IMR-90 (cell line): ENCODE measurements around the gene XRCC5. TPM values are rescaled to one million over a fixed set of nuclear protein-coding genes. Genes with fewer than 3 reads are reported as not detected.
A peak's percentile ranks its signal among the peaks of the same experiment; 100 is the strongest.

Source experiments
- ATAC-seq: fragments of 200-7000 bp; cut with Tn5 transposase; 2 replicates; pipeline ENCODE4 v1.9.1; 2020; ENCODE audit warnings: low read depth, mild to moderate bottlenecking, moderate library complexity
- BruUV-seq: library from RNA; stranded (reverse); fragments of 400-500 nt; replicated peaks from 2 replicates; lab custom pipeline; 2021; lab: Mats Ljungman, UMichigan
- CTCF ChIA-PET: fragments of 300-600 bp; formaldehyde crosslinking; extraction: SDS; loops from one replicate; lab custom pipeline; 2021; ENCODE audit warnings: antibody characterized with exemption; lab: Yijun Ruan, JAX
- POLR2A ChIA-PET: fragments of 300-600 bp; sonication (Branson Sonifier 250); formaldehyde crosslinking; loops from one replicate; lab custom pipeline; 2022; ENCODE audit warnings: antibody characterized with exemption; ENCODE audit not compliant: unreplicated experiment; lab: Charles Lee
- DNase-seq: peaks from one replicate; pipeline ENCODE4 v3.0.0; 2013
- H2AFZ ChIP-seq: replicated peaks from 2 replicates; pipeline ENCODE3; 2013; ENCODE audit warnings: low read length, mild to moderate bottlenecking; ENCODE audit not compliant: poor library complexity
- H2AK5ac ChIP-seq: 2 replicates; pipeline ENCODE4 v1.6.1; 2013; ENCODE audit warnings: low read depth, low read length, inconsistent platforms
- H2AK9ac ChIP-seq: replicated peaks from 2 replicates; pipeline ENCODE3; 2013; ENCODE audit warnings: mild to moderate bottlenecking, low read depth, low read length, moderate library complexity; ENCODE audit not compliant: poor library complexity
- H2BK120ac ChIP-seq: 2 replicates; pipeline ENCODE4 v1.6.1; 2013; ENCODE audit warnings: low read depth, low read length, inconsistent platforms
- H2BK15ac ChIP-seq: 3 replicates; pipeline ENCODE4 v1.6.1; 2013; ENCODE audit warnings: low read depth, low read length, inconsistent platforms
- H2BK20ac ChIP-seq: 2 replicates; pipeline ENCODE4 v1.6.1; 2013; ENCODE audit warnings: low read depth, mild to moderate bottlenecking, inconsistent platforms, low read length, moderate library complexity
- H2BK5ac ChIP-seq: 2 replicates; pipeline ENCODE4 v1.6.1; 2013; ENCODE audit warnings: mild to moderate bottlenecking, low read depth, low read length, inconsistent platforms; ENCODE audit not compliant: poor library complexity, severe bottlenecking
- H3K14ac ChIP-seq: replicated peaks from 2 replicates; pipeline ENCODE4 v1.6.1; 2013; ENCODE audit warnings: low read depth, low read length, inconsistent platforms
- H3K18ac ChIP-seq: 2 replicates; pipeline ENCODE4 v1.6.1; 2013; ENCODE audit warnings: low read depth, low read length, control low read depth
- H3K23ac ChIP-seq: 2 replicates; pipeline ENCODE4 v1.6.1; 2013; ENCODE audit warnings: low read depth, low read length, inconsistent platforms
- H3K27ac ChIP-seq: 2 replicates; pipeline ENCODE4 v1.5.1; 2013; ENCODE audit warnings: mild to moderate bottlenecking, control low read depth, low read length; ENCODE audit not compliant: insufficient read depth
- H3K27me3 ChIP-seq: 2 replicates; pipeline ENCODE4 v1.6.1; 2013; ENCODE audit warnings: low read length; ENCODE audit not compliant: control insufficient read depth, insufficient read depth
- H3K36me3 ChIP-seq: 2 replicates; pipeline ENCODE4 v1.6.1; 2013; ENCODE audit warnings: low read length, mixed read lengths; ENCODE audit not compliant: control insufficient read depth, insufficient read depth
- H3K4ac ChIP-seq: 2 replicates; pipeline ENCODE4 v1.6.1; 2013; ENCODE audit warnings: low read depth, low read length, inconsistent platforms
- H3K4me1 ChIP-seq: 2 replicates; pipeline ENCODE4 v1.6.1; 2013; ENCODE audit warnings: low read length, mixed read lengths; ENCODE audit not compliant: control insufficient read depth, insufficient read depth
- H3K4me2 ChIP-seq: 2 replicates; pipeline ENCODE4 v1.6.1; 2013; ENCODE audit warnings: low read depth, mild to moderate bottlenecking, control low read depth, low read length, moderate library complexity
- H3K4me3 ChIP-seq: 2 replicates; pipeline ENCODE4 v1.5.1; 2013; ENCODE audit warnings: low read depth, mild to moderate bottlenecking, control low read depth, low read length, moderate library complexity; ENCODE audit not compliant: insufficient read depth
- H3K56ac ChIP-seq: 2 replicates; pipeline ENCODE4 v1.6.1; 2013; ENCODE audit warnings: low read length, inconsistent platforms; ENCODE audit not compliant: insufficient read depth; ENCODE audit errors: extremely low read depth
- H3K79me1 ChIP-seq, 2 experiments: 2 replicates each; pipeline ENCODE4 v1.6.1; 2013; ENCODE audit warnings: low read length in 2 of 2, inconsistent platforms in 1 of 2, low read depth in 1 of 2
- H3K9ac ChIP-seq: 2 replicates; pipeline ENCODE4 v1.6.1; 2013; ENCODE audit warnings: low read depth, low read length, control low read depth
- H3K9me1 ChIP-seq: 2 replicates; pipeline ENCODE4 v1.6.1; 2013; ENCODE audit warnings: low read length, inconsistent platforms; ENCODE audit not compliant: insufficient read depth
- H3K9me3 ChIP-seq: 2 replicates; pipeline ENCODE4 v1.6.1; 2013; ENCODE audit warnings: low read length; ENCODE audit not compliant: control insufficient read depth, insufficient read depth
- H4K20me1 ChIP-seq: 2 replicates; pipeline ENCODE4 v1.6.1; 2013; ENCODE audit warnings: low read length, inconsistent platforms; ENCODE audit not compliant: insufficient read depth
- H4K5ac ChIP-seq: 2 replicates; pipeline ENCODE4 v1.6.1; 2013; ENCODE audit warnings: mild to moderate bottlenecking, low read depth, low read length, control low read depth
- H4K8ac ChIP-seq, 2 experiments: 2 replicates each; pipeline ENCODE4 v1.6.1; 2013; ENCODE audit warnings: low read depth in 2 of 2, low read length in 2 of 2, control low read depth in 1 of 2, inconsistent platforms in 1 of 2
- H4K91ac ChIP-seq: 2 replicates; pipeline ENCODE4 v1.6.1; 2013; ENCODE audit warnings: low read depth, low read length, inconsistent platforms; ENCODE audit not compliant: insufficient read depth
- BHLHE40 ChIP-seq: fragments of 150-350 bp; IDR thresholded peaks from 2 replicates; pipeline ENCODE4 v1.6.1; 2016; ENCODE audit warnings: mild to moderate bottlenecking, low read depth, low read length
- CEBPB ChIP-seq: IDR thresholded peaks from 2 replicates; pipeline ENCODE4 v1.6.1; 2012; ENCODE audit warnings: low read depth, low read length, improper control_type of control experiment
- CHD1 ChIP-seq: IDR thresholded peaks from 2 replicates; pipeline ENCODE4 v1.6.1; 2012; ENCODE audit warnings: low read depth, low read length, improper control_type of control experiment
- ELK1 ChIP-seq: fragments of 150-350 bp; IDR thresholded peaks from 2 replicates; pipeline ENCODE4 v1.6.1; 2016; ENCODE audit warnings: low read depth, mild to moderate bottlenecking, low read length, moderate library complexity, borderline replicate concordance
- MAFK ChIP-seq: IDR thresholded peaks from 2 replicates; pipeline ENCODE4 v1.6.1; 2012; ENCODE audit warnings: low read depth, low read length, improper control_type of control experiment
- MAZ ChIP-seq: IDR thresholded peaks from 2 replicates; pipeline ENCODE4 v1.6.1; 2012; ENCODE audit warnings: low read depth, mild to moderate bottlenecking, low read length, improper control_type of control experiment, moderate library complexity, borderline replicate concordance
- MXI1 ChIP-seq: IDR thresholded peaks from 2 replicates; pipeline ENCODE4 v1.6.1; 2012; ENCODE audit warnings: low read depth, mild to moderate bottlenecking, low read length, moderate library complexity, borderline replicate concordance
- NFE2L2 ChIP-seq: fragments of 150-350 bp; IDR thresholded peaks from 2 replicates; pipeline ENCODE4 v1.6.1; 2016; ENCODE audit warnings: low read depth, mild to moderate bottlenecking, low read length
- POLR2A ChIP-seq: IDR thresholded peaks from 2 replicates; pipeline ENCODE4 v1.6.1; 2012; ENCODE audit warnings: mild to moderate bottlenecking, low read depth, low read length
- RCOR1 ChIP-seq: IDR thresholded peaks from 2 replicates; pipeline ENCODE4 v1.6.1; 2012; ENCODE audit warnings: mild to moderate bottlenecking, low read length, improper control_type of control experiment; ENCODE audit not compliant: insufficient replicate concordance
- RFX5 ChIP-seq: IDR thresholded peaks from 2 replicates; pipeline ENCODE4 v1.8.0; 2012; ENCODE audit warnings: low read depth, mild to moderate bottlenecking, low read length, moderate library complexity
- SMC3 ChIP-seq: fragments of 150-350 bp; IDR thresholded peaks from 2 replicates; pipeline ENCODE4 v1.6.1; 2016; ENCODE audit warnings: low read depth, mild to moderate bottlenecking, antibody characterized with exemption, low read length, moderate library complexity
- WGBS, 2 experiments: methylation state at CpG; one replicate each; pipeline versions ENCODE4 v1.1.5 to v1.1.7; 2013; ENCODE audit warnings: missing lambda C conversion rate in 2 of 2; ENCODE audit not compliant: insufficient read length in 1 of 2; ENCODE audit errors: extremely low coverage in 2 of 2; 5-methylcytosine and 5-hydroxymethylcytosine counted together
- dilution Hi-C: fragments of 300-500 bp; cut with HindIII; formaldehyde crosslinking; loops from one replicate; pipeline ENCODE4 v1.14.3; 2018; ENCODE audit warnings: low sequenced_read_pairs; ENCODE audit not compliant: unreplicated experiment
- in situ Hi-C: fragments of 300-500 bp; cut with MboI; formaldehyde crosslinking; loops from 3 replicates; pipeline ENCODE4 v1.14.3; 2019; ENCODE audit warnings: low sequenced_read_pairs, inconsistent platforms, mixed read lengths
- intact Hi-C: fragments of 100-400 bp; cut with micrococcal nuclease; formaldehyde crosslinking; loops from 2 replicates; pipeline ENCODE4 v1.10.0; 2022
- polyA plus RNA-seq, 3 experiments: library from polyadenylated mRNA; depleted of rRNA; stranded (reverse); fragments of >200 nt; gene quantifications; 2 replicates each; pipeline ENCODE4 v1.2.3, GENCODE V29; 2012; ENCODE audit warnings: low replicate concordance in 1 of 3
- total RNA-seq: library from RNA; depleted of rRNA; stranded (reverse); fragments of >200 nt; gene quantifications from 2 replicates; pipeline ENCODE4 v1.2.3, GENCODE V29; 2012
- TF ChIP-seq, protein P1 (sequence below): conservative IDR thresholded peaks from 2 replicates; pipeline ENCODE4 v1.5.1; 2012; ENCODE audit warnings: mild to moderate bottlenecking, low read depth, low read length, improper control_type of control experiment

XRCC5 gene
- total and polyA plus RNA-seq, 2 of the 4 experiments (the other 2 are of a cell fraction) = 144 to 509 TPM

GRCh38 chr2:216114714-216115531 is 5.8 kb downstream of the XRCC5 start (continued):
- TF ChIP-seq ELK1 (no peak), BHLHE40 (no peak)

DNA sequence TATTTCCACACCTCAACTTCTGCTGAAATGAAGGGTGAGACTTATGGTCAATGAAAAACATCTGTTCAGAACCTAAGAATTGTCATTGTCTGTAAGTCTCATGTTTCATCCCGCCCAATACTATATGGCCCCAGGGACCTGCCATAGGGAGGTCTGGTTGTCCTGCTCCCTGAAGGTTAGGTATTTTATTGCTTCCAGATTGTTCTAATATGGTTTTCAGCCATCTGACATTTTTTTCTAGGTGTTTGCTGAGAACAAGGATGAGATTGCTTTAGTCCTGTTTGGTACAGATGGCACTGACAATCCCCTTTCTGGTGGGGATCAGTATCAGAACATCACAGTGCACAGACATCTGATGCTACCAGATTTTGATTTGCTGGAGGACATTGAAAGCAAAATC is 7.3 kb downstream of the XRCC5 start:
- H2BK5ac ChIP-seq = peak overlapping the region; percentile 7
- no TSS peak for BruUV-seq
- CTCF ChIA-PET = no interaction called here
- no peaks in the 10 kb centered on the region for H3K27me3 ChIP-seq
- H2AK5ac ChIP-seq = peak overlapping the region; percentile 26; the same call in 1 of the 2 replicates
- no peak overlapping the region for H3K4me3 ChIP-seq
- peaks cover 10% of the 10 kb centered on the region for H4K20me1 ChIP-seq
- peak overlapping the region in 1 of 2 experiments; percentile 23; a peak in 1 of 4 replicates for H4K8ac ChIP-seq
- H3K9me1 ChIP-seq = peaks cover 3% of the 10 kb centered on the region; the same call in 1 of the 2 replicates
- H4K5ac ChIP-seq = no peak overlapping the region
- WGBS, 2 experiments = no CpG with 5 or more reads among the region's 1 CpG
- no peak overlapping the region for H2BK120ac ChIP-seq
- peak overlapping the region; percentile 19; the same call in 1 of the 2 replicates for H3K4ac ChIP-seq
- no peak overlapping the region for H4K91ac ChIP-seq
- in situ Hi-C loops = no loop called here
- H3K4me2 ChIP-seq = no peak overlapping the region
- no peak for DNase-seq
- H3K18ac ChIP-seq = no peak overlapping the region
- intact Hi-C loops = no loop called here
- H3K27ac ChIP-seq = peak overlapping the region; percentile 17; the same call in 1 of the 2 replicates
- H3K9me3 ChIP-seq = no peaks in the 10 kb centered on the region
- dilution Hi-C loops = no loop called here
- no peak overlapping the region for H3K56ac ChIP-seq
- no peak overlapping the region for H2BK15ac ChIP-seq
- peaks cover 37 to 60% of the 10 kb centered on the region in 2 experiments for H3K79me1 ChIP-seq
- no peak overlapping the region for H2AFZ ChIP-seq
- H2AK9ac ChIP-seq = no peak overlapping the region
- no peak overlapping the region for H2BK20ac ChIP-seq
- 0 out of 2 replicates have a peak overlapping the region, but pooled peaks have one; percentile 17 for H3K14ac ChIP-seq
- H3K36me3 ChIP-seq = peaks cover 38% of the 10 kb centered on the region
- H3K23ac ChIP-seq = peak overlapping the region; percentile 29; the same call in 1 of the 2 replicates
- no peak overlapping the region for H3K9ac ChIP-seq
- POLR2A ChIA-PET = no interaction called here
- peaks cover 14% of the 10 kb centered on the region for H3K4me1 ChIP-seq
- no peak for ATAC-seq
- no peak for TF ChIP-seq SMC3
- no peak for TF ChIP-seq MAFK
- TF ChIP-seq POLR2A = no peak
- TF ChIP-seq RFX5 = no peak
- TF ChIP-seq NFE2L2 = no peak
- no peak for TF ChIP-seq RCOR1
- TF ChIP-seq, protein P1, sequence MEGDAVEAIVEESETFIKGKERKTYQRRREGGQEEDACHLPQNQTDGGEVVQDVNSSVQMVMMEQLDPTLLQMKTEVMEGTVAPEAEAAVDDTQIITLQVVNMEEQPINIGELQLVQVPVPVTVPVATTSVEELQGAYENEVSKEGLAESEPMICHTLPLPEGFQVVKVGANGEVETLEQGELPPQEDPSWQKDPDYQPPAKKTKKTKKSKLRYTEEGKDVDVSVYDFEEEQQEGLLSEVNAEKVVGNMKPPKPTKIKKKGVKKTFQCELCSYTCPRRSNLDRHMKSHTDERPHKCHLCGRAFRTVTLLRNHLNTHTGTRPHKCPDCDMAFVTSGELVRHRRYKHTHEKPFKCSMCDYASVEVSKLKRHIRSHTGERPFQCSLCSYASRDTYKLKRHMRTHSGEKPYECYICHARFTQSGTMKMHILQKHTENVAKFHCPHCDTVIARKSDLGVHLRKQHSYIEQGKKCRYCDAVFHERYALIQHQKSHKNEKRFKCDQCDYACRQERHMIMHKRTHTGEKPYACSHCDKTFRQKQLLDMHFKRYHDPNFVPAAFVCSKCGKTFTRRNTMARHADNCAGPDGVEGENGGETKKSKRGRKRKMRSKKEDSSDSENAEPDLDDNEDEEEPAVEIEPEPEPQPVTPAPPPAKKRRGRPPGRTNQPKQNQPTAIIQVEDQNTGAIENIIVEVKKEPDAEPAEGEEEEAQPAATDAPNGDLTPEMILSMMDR = no peak
- TF ChIP-seq MXI1 = no peak
- TF ChIP-seq CHD1 = no peak
- no peak for TF ChIP-seq CEBPB
- TF ChIP-seq MAZ = no peak
